Measurements from ENCODE around the gene LRRN4. TPM values are rescaled to one million over a fixed set of nuclear protein-coding genes. Genes with fewer than 3 reads are reported as not detected.
"Not testable (repeated sequence)": the region's sequence is repeated elsewhere in the genome, so short reads cannot be mapped to it uniquely, and the experiment has no call there.

The LRRN4 gene
- total RNA-seq, 1 donor from 2014 or later = not detected

DNA sequence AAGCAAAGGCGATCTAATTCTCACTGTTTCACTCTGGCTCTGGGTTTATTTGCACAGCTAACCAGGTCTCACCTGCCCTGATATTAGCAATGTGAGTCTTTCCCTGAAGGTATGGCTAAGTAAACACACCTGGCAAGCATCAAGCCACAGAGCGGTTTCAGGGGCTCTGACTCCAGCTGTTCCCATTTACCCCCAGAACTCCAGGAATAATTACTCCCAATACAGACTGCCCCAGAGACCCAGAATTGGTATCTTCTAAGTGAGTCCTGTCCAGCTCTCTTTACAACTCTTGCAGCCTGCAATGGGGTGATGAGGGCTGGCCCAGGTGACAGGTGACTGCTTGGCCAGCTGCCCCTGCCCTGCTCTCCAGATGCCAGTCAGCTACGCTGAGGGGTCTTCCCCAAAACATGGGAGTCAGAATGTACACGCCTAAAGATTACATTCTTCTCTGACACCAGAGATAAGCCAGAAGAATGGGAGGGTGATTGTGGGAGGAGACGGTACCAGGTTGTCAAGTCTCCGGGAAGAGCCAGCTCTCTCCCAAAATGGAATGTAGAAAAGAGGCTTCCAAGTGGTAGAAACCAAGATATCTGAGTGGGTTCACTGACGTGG is 4.9 kb upstream of the LRRN4 start:
- no peak for ATAC-seq

DNA sequence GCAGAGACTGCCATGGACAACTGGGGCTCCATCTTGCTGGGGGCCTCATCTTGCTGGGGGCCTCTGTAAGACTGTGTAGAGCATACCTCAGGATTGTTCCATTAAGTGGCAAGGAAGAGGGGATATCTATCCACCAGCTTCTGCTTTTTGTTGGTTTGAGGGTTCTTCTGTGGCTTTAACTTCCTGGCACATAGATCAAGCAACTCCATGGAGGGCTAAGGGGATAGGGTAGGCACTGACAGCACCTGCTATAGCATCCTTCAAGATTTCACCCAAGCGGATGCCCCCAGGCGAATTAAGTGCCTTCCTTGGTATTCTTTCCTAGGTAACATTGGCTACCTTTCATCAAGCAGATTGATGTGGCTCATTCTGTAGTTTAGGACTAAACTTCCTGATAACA is 3.8 kb upstream of the LRRN4 start:
- ATAC-seq = no peak

DNA sequence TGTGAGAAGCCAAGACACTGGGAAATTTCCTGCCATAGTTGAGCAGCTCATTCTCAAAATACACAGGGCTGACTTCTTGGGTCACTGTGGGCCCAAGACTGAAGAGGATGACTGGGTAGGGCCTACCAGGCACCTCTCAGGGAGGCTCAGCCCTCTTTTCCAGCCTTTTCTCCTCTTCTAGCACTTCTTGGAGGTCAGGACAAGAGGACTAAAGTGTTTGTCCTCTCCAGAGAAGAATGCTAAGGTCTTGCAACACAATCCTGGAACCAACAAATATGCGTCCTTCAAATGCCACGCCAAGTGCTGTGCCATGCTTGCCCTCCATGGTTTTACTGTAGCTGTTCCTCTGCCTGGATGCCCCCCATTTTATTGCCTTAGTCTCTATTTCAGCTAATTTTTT is 3.3 kb upstream of the LRRN4 start:
- no peak for ATAC-seq

GRCh38 chr20:6055981-6056569 is 2.2 kb upstream of the LRRN4 start:
- ATAC-seq = no peak

DNA sequence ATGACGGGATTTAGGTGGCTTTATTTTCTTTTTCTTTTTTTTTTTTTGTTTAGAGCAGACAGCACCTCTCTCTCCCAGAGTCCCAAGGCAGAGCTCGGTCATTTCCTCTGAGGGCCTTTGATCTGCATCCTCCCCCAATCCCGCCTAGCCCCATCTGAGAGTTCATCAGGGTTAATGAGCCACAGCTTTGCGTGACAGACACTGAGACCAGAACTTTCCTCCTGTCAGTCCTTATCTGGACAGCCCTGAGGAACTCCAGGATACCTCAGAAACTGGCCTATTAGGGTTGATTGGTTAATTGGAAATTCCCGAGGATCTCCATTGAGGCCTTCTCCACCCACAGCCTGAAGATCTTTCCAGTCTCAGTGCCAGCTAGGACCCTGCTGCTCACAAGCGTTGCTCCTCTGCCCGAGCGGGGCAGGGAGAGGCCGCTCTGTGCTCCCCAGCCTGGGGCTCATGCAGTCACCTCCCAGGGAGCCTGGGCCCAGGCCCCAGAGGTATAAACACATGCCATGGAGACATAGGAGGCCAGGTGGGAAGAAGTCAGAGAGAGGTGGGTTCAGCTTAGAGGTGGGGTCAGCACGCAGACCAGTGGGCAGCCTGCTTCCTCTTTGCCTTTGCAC is 1.4 kb upstream of the LRRN4 start:
- no peak for ATAC-seq

DNA sequence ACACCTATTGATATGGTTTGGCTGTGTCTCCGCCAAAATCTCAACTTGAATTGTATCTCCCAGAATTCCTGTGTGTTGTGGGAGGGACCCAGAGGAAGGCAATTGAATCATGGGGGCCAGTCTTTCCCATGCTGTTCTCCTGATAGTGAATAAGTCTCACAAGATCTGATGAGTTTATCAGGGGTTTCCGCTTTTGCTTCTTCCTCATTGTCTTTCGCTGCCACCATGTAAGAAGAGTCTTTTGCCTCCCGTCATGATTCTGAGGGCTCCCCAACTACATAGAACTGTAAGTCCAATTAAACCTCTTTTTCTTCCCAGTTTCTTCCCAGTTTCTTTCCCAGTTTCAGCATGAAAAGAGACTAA is 810 bp upstream of the LRRN4 start:
- ATAC-seq = not testable (repeated sequence)

DNA sequence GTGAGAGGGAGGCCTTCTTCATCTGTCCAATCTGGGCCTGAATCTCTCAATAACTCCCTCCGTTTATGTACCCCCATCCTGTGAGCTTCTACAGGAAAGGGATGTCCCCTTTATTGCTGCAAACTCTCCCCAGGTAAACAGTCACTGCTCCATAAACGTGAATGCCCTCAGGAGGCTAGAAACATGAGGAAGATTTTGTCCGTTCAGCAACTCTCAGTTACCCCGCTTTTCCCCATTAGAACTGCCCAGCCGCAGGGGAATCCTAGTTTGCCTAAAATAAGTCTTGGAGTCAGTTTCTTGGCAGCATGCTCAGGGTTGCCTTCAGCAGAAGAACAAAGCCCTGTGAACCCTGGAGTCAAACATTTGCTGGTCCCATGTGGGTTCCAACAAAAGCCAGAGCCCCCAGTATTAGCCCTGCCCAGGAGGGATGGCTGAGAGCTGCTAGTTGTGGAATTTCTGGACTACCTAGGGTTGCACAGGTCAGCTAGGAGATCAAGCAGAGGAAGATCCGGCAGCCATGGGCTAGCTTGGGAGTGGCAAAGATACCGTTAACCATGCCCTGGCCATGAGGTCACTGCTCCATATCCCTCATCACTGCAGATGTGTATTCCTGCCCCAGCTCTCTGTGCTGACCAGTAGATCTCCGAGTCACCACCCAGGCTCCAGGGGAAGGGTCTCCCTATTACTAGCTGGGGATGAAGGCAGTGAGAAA is 640 bp downstream of the LRRN4 start:
- ATAC-seq = no peak

- ATAC-seq = no peak
Observed at GRCh38 chr20:6051505-6051904, 2.4 kb downstream of the LRRN4 start.

- no peak for ATAC-seq
Observed at GRCh38 chr20:6048391-6048790, 5.5 kb downstream of the LRRN4 start.

- no peak for ATAC-seq
Observed at GRCh38 chr20:6046432-6046831, 7.4 kb downstream of the LRRN4 start.

DNA sequence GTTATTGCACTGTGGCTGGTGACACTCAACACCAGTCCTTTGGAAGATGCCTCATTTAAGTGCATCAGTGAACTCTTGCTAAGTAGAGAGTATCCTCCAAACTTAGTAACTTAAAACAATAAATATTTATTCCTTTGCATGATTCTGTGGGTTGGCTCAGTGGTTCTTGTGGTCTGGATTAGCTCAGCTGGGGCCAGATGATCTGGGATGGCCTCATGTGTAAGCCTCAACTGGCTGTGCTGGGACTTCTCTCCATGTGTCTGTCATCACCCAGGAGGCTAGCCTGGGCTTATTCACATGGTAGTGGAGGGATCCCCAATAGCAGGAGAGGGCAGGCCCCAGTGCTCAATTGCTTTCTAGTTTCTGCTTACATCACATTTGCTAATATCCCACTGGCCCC is 8.3 kb downstream of the LRRN4 start:
- no peak for ATAC-seq

DNA sequence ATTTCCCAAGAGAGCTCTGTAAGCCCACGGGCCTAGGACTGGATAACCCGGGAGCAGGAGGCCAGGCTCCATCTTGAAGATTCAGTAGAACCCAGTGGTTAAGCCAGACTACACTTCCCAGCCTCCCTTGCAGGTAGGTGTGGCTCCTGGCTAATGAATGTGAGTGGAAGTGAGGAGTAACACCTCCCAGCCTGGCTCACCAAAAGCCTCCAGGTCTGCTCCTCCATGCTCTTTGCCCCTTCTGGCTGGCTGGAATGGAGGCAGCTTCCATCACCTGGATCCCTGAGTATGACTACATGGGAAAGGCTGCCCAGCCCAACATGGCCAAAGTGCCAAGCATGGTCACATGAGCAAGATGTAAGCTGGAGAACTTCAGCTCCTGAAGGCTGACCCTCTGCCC is 9.7 kb downstream of the LRRN4 start:
- ATAC-seq = no peak

DNA sequence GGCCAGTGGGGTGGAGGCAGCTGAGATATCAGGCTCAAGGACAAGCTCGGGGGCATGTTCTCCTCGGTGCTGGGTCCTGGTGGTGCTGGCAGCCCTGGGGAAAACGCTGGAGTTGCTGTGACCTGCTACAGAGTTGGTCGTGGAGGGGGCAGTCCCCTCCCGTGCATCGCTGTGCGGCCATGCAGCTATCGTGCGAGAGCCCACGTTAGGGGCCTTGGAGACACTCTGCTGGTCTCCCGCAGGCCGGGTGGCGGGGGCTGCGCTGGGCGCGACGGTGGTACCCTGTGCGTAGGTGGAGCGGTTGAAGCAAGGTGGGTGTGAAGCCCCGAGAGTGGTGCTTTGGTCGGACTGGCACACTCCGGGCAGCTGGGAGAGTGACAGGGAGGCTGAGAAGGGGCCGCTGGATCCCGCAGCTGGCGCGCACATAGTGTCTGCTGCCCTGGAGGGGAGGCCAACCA is 12.0 kb downstream of the LRRN4 start:
- peak; percentile 15 for ATAC-seq

DNA sequence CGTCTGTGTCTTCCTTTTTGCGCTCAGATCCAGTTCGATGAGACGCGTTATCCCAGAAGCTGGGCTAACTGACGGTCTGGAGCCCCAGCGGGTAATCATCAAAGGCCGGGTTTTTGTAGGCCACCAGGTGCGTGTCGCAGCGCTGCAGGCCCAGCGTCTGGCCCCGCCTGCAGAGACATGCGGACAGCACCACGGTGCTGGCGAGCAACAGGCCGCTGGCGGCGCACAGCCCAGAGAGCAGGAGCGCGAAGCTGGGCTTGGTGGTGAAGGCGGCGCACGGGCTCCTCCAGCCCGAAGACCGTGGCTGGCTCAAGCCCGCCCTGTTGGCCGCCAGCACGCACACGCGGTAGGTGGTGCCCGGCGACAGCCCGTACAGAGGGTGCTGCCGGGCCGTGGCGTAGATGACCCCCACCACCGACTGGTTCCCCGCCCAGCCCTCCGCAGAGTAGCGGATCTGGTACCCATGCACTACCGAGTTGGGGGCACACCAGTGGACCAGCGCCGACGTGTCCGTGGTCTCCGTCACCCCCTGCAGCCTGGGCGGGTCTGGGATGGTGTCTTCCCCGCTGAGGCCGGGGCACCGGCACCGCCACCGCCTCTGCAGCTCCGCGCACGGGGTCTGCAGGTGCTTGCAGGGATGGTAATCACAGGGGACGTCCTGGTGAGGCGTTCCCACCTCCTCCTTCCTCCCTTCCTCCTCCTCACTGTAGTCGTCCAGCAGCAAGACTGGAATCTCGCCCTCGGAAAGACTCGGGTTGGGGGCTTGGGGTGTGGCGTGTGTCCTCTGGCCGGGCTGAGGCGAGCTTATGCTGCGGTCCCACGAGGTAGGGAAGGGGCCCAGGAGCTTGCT is 12.7 kb downstream of the LRRN4 start:
- ATAC-seq = peak; percentile 41

DNA sequence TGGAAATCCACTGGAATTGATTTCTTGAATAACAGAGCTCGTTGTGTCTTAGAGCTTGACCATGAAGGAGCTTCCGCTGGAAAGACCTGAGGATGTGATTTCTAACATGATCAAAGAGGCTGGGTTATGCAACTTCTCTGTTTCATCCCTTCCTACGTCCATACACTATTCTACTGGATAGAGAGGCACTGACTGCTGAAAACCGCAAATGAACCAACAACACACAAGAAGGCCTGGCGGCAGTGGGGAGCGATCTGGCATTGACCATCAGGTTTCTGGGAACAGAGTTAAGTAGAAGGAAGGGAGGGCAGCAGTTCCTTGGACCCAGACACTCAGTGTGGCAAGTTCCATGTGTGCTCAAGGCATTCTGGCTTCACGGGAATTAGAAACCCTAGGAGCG is 13.3 kb downstream of the LRRN4 start:
- ATAC-seq = no peak

- no peak for ATAC-seq
Observed at GRCh38 chr20:6039766-6040165, 14.1 kb downstream of the LRRN4 start.

DNA sequence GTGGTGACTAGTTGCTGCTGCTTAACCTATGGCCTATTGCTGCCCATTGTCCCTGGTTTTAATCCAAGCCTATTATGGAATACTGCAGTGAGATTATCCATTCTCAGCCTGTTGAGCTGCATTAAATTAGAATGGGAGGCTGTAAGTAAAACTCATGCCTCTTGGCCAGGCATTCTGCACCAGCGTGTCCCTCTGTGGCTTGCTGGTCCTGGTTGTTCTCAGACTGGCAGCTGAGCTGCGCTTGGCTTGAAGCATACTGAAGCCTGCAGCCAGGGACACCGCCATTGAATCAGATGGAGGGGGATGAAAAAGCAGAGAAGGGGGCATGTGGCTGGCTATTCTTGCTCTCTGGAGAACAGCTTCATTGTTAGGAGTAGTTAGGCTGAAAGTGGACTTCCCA is 15.6 kb downstream of the LRRN4 start:
- ATAC-seq = no peak

DNA sequence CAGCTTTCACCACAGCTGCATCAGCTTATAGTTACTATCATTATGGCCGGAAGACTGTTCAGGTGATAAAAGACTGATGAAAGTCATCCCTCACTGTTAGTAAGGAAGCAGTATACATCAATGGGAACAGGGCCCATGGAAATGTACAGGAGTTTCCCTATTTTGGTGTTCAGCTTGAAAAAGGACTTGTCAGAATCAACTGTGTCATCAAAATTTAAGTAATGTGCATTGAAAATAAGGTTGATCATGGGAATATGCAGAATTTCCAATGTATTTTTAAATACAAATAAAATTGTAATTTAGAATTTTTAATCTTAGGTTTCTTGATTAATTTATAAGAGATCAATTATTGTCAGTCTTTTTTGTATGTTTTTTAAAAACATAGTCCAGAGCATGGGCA is 16.8 kb downstream of the LRRN4 start:
- no peak for ATAC-seq

DNA sequence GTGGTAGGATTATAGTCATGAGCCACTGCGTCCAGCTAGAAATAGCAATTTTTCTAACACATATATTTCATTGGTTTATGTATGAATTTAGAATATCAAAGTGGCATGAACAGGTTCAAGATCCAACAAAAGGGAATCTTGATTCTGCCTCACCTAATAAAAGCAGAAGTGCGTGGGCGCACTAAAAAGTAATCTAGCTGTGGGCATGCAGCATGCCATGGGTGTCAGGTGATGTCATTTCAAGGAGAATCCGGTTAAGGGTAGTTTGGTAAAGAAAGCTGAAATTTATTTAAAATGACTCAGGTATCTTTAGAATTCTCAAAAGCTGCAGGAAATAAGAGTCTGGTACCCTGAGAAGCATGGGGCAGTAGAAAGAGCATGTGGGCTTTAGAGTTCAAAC is 17.6 kb downstream of the LRRN4 start:
- ATAC-seq = no peak

DNA sequence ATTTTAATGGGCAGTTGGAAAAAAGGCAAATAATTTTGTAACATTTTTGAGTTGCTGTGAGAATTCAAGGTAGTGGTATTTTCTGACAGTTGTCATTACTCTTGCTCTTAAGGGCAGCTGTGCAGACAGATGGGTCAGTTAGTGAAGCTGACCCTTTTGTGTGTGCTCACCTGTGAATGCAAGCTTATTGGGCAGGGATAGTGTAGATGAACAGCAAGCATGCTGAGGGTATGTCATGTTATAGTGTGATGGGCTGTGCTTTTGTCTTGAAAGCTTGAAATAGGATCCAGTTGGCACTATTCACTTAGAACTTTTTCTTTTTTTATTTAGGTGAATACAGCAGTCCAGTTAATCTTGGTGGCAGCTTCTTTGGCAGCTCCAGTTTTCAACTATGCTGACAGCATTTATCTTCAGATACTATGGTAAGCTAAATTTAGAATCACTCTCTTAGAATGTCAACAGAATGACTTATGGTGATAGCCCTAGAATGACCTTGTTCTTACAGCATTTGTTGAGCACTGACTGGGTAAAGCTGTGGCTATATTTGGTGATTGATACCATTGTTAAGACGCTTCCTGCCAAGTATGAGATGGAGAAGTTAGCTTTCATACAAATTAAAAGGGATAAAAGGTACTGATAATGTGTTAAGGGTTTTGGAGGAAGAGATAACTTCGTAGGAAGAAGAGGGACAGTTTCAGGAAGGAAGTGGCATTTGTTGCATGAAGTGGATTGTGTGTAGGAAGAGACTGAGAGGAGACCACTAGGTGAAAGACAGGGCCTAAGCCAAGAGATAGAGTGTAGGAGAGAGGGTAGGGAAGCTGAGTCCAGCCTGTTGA is 19.5 kb downstream of the LRRN4 start:
- no peak for ATAC-seq

GRCh38 chr20:6032907-6033306 is 21.0 kb downstream of the LRRN4 start:
- ATAC-seq = not testable (repeated sequence)

Measured in esophagus mucosa (tissue), 1 donor.